HG02943 (cell line): ENCODE results near the gene GPC2.

Experiments
- ATAC-seq: cut with Tn5 transposase; IDR thresholded peaks from one replicate; pipeline ENCODE4 v1.9.1; 2021; ENCODE audit warnings: mild to moderate bottlenecking, low read depth, moderate library complexity; ENCODE audit not compliant: unreplicated experiment

GPC2 gene

GRCh38 chr7:100126239-100126930 is 50.8 kb downstream of the GPC2 start:
- peak; percentile 25 for ATAC-seq

GRCh38 chr7:100124301-100125230 is 52.6 kb downstream of the GPC2 start:
- no peak for ATAC-seq

GRCh38 chr7:100122568-100122967 is 54.6 kb downstream of the GPC2 start:
- no peak for ATAC-seq

- ATAC-seq: no peak
These were observed 55.1 kb downstream of the GPC2 start for GRCh38 chr7:100122067-100122466.

GRCh38 chr7:100120733-100121036 is 56.5 kb downstream of the GPC2 start:
- ATAC-seq: no peak

GRCh38 chr7:100119970-100120732 is 57.0 kb downstream of the GPC2 start:
- ATAC-seq: peak; percentile 42
